ENCODE data around the gene CSF3. TPM values are rescaled to one million over a fixed set of nuclear protein-coding genes. Genes with fewer than 3 reads are reported as not detected.

The CSF3 gene
- total RNA-seq, 1 donor from 2014 or later = not detected

- H3K36me3 Mint-ChIP-seq (ENCODE audit: low read depth) = peaks cover 82% of the 10 kb centered on the region
- no peak for TF ChIP-seq CTCF (IDR thresholded peaks at IDR 0.05)
- H3K4me3 Mint-ChIP-seq = no peak overlapping the region
- no peaks in the 10 kb centered on the region for H3K4me1 Mint-ChIP-seq
- no peak for ATAC-seq (ENCODE audit: low read depth)
- POLR2A ChIA-PET = no interaction called here
- intact Hi-C loops (cut with micrococcal nuclease) = loop anchor here (1.0 to 2.0 kb wide), 4 partner anchors 14 to 479 kb away; no protein-coding TSS in a partner anchor
- CTCF ChIA-PET = interaction anchor here (0.6 to 2.7 kb wide), 17 partner anchors 9 to 866 kb away, joined by 3 to 13 read pairs (median 4); partner anchors contain the start of genes CSF3 and PSMD3
- DNase-seq = no peak
- no peak overlapping the region for H3K27ac Mint-ChIP-seq
- H3K9me3 Mint-ChIP-seq = no peaks in the 10 kb centered on the region
- H3K27me3 Mint-ChIP-seq = no peaks in the 10 kb centered on the region
Measured at GRCh38 chr17:40027614-40028012, 12.4 kb downstream of the CSF3 start.

GRCh38 chr17:40028595-40028994 lies 13.4 kb downstream of the CSF3 start:
- Mint-ChIP-seq H3K9me3 (no peaks in the 10 kb centered on the region), H3K4me3 (no peak overlapping the region), H3K27ac (no peak overlapping the region), H3K4me1 (no peaks in the 10 kb centered on the region), H3K36me3 (ENCODE audit: low read depth) (peaks cover 85% of the 10 kb centered on the region), H3K27me3 (no peaks in the 10 kb centered on the region)
- POLR2A ChIA-PET = no interaction called here
- CTCF ChIA-PET = interaction anchor here (1.4 to 1.7 kb wide), 3 partner anchors 16 to 147 kb away, joined by 4 to 6 read pairs (median 5); no protein-coding TSS in a partner anchor
- intact Hi-C loops (cut with micrococcal nuclease) = no loop called here
- DNase-seq (no peak), ATAC-seq (ENCODE audit: low read depth) (no peak)
- TF ChIP-seq CTCF (IDR thresholded peaks at IDR 0.05) = no peak

- POLR2A ChIA-PET = interaction anchor here (0.9 kb wide), 1 partner anchor 22 kb away, joined by 3 read pairs; the partner anchor contains the start of gene MED24
- CTCF ChIA-PET = no interaction called here
- no peak for TF ChIP-seq CTCF (IDR thresholded peaks at IDR 0.05)
- DNase-seq = no peak
- H3K4me3 Mint-ChIP-seq = no peak overlapping the region
- no peaks in the 10 kb centered on the region for H3K27me3 Mint-ChIP-seq
- H3K36me3 Mint-ChIP-seq (ENCODE audit: low read depth) = peaks cover 86% of the 10 kb centered on the region
- H3K9me3 Mint-ChIP-seq = no peaks in the 10 kb centered on the region
- intact Hi-C loops (cut with micrococcal nuclease) = no loop called here
- no peaks in the 10 kb centered on the region for H3K4me1 Mint-ChIP-seq
- no peak for ATAC-seq (ENCODE audit: low read depth)
- no peak overlapping the region for H3K27ac Mint-ChIP-seq
Measured at GRCh38 chr17:40031706-40032105, 16.5 kb downstream of the CSF3 start.

GRCh38 chr17:40032322-40033320 lies 17.4 kb downstream of the CSF3 start:
- ChIA-PET POLR2A (interaction anchor here (0.9 to 1.0 kb wide), 2 partner anchors 21 to 52 kb away, joined by 3 read pairs; partner anchors contain the start of genes MED24 and PSMD3), CTCF (interaction anchor here (0.8 kb wide), 1 partner anchor 53 kb away, joined by 3 read pairs; no protein-coding TSS in a partner anchor)
- intact Hi-C loops (cut with micrococcal nuclease) = no loop called here
- H3K36me3 Mint-ChIP-seq (ENCODE audit: low read depth) = peaks cover 81% of the 10 kb centered on the region
- ATAC-seq (ENCODE audit: low read depth) (no peak), DNase-seq (no peak)
- H3K27ac Mint-ChIP-seq = no peak overlapping the region
- no peak overlapping the region for H3K4me3 Mint-ChIP-seq
- H3K4me1 Mint-ChIP-seq = no peaks in the 10 kb centered on the region
- TF ChIP-seq CTCF (IDR thresholded peaks at IDR 0.05) = no peak
- H3K9me3 Mint-ChIP-seq = no peaks in the 10 kb centered on the region
- no peaks in the 10 kb centered on the region for H3K27me3 Mint-ChIP-seq

- intact Hi-C loops (cut with micrococcal nuclease) = no loop called here
- peaks cover 77% of the 10 kb centered on the region for H3K36me3 Mint-ChIP-seq (ENCODE audit: low read depth)
- ChIA-PET POLR2A (no interaction called here), CTCF (interaction anchor here (0.8 kb wide), 1 partner anchor 53 kb away, joined by 3 read pairs; no protein-coding TSS in a partner anchor)
- no peak for DNase-seq
- no peaks in the 10 kb centered on the region for H3K9me3 Mint-ChIP-seq
- TF ChIP-seq CTCF (IDR thresholded peaks at IDR 0.05) = no peak
- no peak for ATAC-seq (ENCODE audit: low read depth)
- no peak overlapping the region for H3K4me3 Mint-ChIP-seq
- no peaks in the 10 kb centered on the region for H3K4me1 Mint-ChIP-seq
- H3K27ac Mint-ChIP-seq = no peak overlapping the region
- H3K27me3 Mint-ChIP-seq = no peaks in the 10 kb centered on the region
Measured at GRCh38 chr17:40033339-40033738, 18.1 kb downstream of the CSF3 start.

Data from activated B cell treated with CpG ODN at 0.5 μM for 24 hours (primary cell).